Cardiac fibroblast (primary cell): ENCODE data around the gene PLCB4.

Experiments used
- DNase-seq, 2 donors: peaks; one replicate each; pipeline versions ENCODE4 v3.0.0 to v3.0.0-alpha.2; 2010; ENCODE audit warnings: low read depth in 2 of 2
- H3K4me3 ChIP-seq, 2 donors: replicated peaks in 1 of 2; 1 replicate in 1 of 2; 2 replicates in 1 of 2; pipeline ENCODE4 v1.5.1; 2011; ENCODE audit warnings: low read depth in 2 of 2, low read length in 2 of 2, mild to moderate bottlenecking in 2 of 2, moderate library complexity in 1 of 2
- CTCF ChIP-seq: IDR thresholded peaks from one replicate; pipeline ENCODE4 v1.5.1; 2011; ENCODE audit warnings: low read depth, mild to moderate bottlenecking, low read length, inconsistent platforms

The PLCB4 gene

DNA sequence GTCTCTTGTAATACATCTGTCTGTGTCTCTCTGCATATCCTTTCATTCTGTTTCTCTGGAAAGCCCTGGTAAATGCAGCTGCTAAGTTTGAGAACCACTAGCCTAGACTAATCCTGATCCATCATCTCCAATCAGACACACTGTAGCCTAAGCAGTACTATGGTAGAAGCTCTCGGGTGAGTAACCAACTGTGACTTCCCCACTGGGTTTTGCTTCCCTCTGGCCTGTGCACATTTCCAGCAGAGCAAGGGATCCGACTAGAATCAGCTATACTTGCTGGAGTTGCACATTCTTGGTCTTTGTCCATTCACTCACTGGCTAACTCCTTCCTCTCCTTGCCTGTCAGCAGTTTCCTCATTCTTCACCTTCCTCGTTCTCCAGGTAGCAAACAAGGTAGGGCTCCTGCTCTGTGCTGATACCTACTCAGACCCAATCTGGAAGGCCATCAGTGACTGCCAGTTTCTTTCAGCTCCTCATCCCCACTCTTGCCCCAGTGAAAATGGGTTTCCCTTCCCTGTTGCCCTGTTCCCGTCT lies 184.2 kb downstream of the PLCB4 start:
- TF ChIP-seq CTCF = no peak
- DNase-seq = no peak
- H3K4me3 ChIP-seq = no peak overlapping the region

GRCh38 chr20:9255171-9255570 lies 186.3 kb downstream of the PLCB4 start:
- no peak overlapping the region for H3K4me3 ChIP-seq
- no peak for TF ChIP-seq CTCF
- DNase-seq = no peak

DNA sequence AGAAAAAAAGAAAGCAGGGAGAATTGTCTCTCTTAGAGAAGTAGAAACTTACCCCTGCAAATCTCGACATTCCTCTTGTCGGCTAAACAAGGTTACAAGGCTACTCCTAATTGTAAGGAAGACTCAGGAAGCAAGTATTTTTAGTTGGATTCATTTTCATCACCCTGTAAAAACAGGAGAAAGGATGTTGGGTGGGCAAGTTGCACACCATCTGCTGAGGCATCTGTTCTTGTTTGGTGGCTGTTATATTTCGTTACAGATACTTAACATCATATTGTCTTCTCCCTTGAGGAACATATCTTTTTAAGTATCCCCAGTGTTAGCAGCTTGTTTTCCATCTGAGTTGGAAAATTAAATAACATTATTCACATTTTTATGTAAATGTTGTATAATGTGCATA lies 187.5 kb downstream of the PLCB4 start:
- no peak overlapping the region for H3K4me3 ChIP-seq
- no peak for TF ChIP-seq CTCF
- no peak for DNase-seq

DNA sequence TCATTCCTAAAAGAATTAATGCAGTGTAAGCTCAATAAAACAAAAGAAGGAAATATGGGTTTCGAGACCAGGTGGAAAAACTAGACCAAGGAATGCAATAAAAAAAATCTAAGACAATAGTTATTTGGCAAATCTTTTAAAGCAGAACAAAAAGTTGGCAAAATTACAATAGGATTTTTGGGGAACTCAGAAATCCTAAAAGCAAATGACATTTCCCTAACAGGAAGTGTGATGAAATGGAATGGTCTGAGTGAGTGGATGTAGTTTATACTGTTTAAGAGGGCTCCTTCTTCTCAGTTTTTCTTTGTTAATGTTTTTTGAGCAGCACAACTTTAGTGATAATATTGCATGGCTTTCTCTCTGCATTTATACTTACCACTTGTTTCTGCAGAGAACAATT lies 190.0 kb downstream of the PLCB4 start:
- DNase-seq = peak; percentile 18 to 26
- no peak overlapping the region for H3K4me3 ChIP-seq
- no peak for TF ChIP-seq CTCF

DNA sequence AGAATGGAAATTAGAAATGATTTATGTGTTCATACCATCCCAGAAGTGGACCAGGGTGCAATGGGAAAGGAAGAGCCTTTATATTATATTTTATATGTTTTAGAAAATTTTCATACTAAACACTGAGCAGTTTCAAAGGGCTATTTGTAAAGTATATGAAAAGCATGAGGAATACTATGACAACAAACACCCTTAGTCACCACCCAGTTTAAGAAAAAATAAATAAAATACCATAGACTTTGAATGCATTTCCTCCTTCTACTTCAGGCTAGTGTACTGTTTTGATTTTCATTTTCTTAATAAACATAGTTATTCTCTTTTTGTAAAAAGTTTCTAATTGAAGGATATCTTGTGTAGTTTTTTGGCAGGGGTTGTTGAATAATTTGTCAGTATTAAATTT lies 191.1 kb downstream of the PLCB4 start:
- no peak for DNase-seq
- TF ChIP-seq CTCF = no peak
- H3K4me3 ChIP-seq = no peak overlapping the region

- H3K4me3 ChIP-seq = no peak overlapping the region
- no peak for DNase-seq
- TF ChIP-seq CTCF = no peak
These were observed 192.9 kb downstream of the PLCB4 start for GRCh38 chr20:9261781-9262180.

GRCh38 chr20:9262653-9263194 lies 193.8 kb downstream of the PLCB4 start:
- H3K4me3 ChIP-seq = no peak overlapping the region
- peak in 1 of 2 donors; percentile 16 for DNase-seq
- no peak for TF ChIP-seq CTCF
